BE2C (cell line): ENCODE results near the gene CACNG7.
A peak's percentile ranks its signal among the peaks of the same experiment; 100 is the strongest.

Experiments
- DNase-seq: peaks from one replicate; pipeline ENCODE4 v3.0.0-alpha.2; 2020
- H3K27me3 ChIP-seq: fragments of 250-450 bp; sonication (Bioruptor Pico); 2 replicates; pipeline ENCODE4 v1.5.1; 2020; ENCODE audit warnings: mild to moderate bottlenecking
- H3K36me3 ChIP-seq: fragments of 250-450 bp; sonication (Bioruptor Pico); 2 replicates; pipeline ENCODE4 v1.5.1; 2020; ENCODE audit warnings: mild to moderate bottlenecking
- H3K4me1 ChIP-seq: fragments of 250-450 bp; sonication (Bioruptor Pico); 2 replicates; pipeline ENCODE4 v1.5.1; 2020
- H3K4me3 ChIP-seq: 2 replicates; pipeline ENCODE4 v1.5.1; 2011; ENCODE audit warnings: low read depth, low read length
- H3K9me3 ChIP-seq: fragments of 250-450 bp; sonication (Bioruptor Pico); 2 replicates; pipeline ENCODE4 v1.5.1; 2020
- TF ChIP-seq, protein P1 (sequence below): IDR thresholded peaks from 2 replicates; pipeline ENCODE4 v1.5.1; 2012; ENCODE audit warnings: mild to moderate bottlenecking, low read depth, low read length

The CACNG7 gene

DNA sequence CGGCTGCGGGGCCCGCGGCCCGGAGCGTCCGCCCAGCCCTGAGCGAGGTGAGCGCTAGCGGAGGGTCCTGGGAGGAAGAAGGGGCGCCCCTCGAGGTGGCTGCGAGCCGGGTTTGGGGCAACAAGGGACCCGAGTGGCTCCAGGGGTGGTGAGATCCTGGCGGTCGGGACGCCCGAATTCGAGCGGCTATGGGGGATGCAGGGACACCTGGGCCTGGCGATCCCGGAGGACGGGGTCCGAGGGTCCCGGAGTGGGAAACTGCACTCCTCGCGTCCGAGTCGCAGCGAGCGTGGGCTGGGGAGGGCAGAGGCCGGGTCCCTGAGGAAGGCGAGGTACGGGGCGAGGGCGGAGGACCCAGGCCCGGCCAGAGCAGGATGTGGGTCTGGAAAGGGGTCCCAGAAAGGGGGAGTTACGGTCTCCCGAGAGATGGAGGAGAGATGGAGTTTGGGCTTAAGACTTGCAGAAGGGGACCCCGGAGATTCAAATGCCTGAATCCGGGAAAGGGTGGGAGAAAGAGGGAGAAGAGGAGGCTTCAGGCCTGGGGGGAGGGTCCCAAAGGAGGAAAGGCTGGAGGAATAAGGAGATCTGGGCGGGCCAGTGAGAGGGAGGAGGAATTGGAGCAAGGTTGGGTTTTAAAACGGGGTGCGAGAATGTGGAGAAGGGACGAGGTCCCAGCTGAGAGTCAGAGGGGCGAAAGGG is 542 bp downstream of the CACNG7 start:
- H3K27me3 ChIP-seq = peaks cover 59% of the 10 kb centered on the region
- no peaks in the 10 kb centered on the region for H3K36me3 ChIP-seq
- H3K9me3 ChIP-seq = no peaks in the 10 kb centered on the region
- H3K4me3 ChIP-seq = peak overlapping the region; percentile 24; the same call in 1 of the 2 replicates
- no peaks in the 10 kb centered on the region for H3K4me1 ChIP-seq
- TF ChIP-seq, protein P1, sequence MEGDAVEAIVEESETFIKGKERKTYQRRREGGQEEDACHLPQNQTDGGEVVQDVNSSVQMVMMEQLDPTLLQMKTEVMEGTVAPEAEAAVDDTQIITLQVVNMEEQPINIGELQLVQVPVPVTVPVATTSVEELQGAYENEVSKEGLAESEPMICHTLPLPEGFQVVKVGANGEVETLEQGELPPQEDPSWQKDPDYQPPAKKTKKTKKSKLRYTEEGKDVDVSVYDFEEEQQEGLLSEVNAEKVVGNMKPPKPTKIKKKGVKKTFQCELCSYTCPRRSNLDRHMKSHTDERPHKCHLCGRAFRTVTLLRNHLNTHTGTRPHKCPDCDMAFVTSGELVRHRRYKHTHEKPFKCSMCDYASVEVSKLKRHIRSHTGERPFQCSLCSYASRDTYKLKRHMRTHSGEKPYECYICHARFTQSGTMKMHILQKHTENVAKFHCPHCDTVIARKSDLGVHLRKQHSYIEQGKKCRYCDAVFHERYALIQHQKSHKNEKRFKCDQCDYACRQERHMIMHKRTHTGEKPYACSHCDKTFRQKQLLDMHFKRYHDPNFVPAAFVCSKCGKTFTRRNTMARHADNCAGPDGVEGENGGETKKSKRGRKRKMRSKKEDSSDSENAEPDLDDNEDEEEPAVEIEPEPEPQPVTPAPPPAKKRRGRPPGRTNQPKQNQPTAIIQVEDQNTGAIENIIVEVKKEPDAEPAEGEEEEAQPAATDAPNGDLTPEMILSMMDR = no peak
- DNase-seq = no peak

DNA sequence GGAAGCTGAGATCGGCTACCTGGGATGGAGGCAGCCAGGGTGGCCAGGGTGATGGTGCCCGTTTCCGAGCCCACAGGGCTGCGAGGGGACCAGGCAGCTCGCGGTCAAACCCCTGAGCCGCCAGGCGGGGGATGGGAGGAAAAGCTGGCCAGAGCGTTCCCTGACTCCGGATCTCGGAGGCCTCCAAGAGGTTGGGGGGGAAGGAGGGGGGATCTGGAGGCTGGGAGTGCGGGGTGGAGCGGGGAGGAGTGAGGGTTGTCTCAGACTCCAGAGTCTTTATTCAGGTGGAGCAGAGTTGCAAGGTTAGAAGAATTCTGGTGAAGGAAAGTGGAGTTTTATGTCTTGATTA is 1.1 kb downstream of the CACNG7 start:
- Histone ChIP-seq H3K27me3 (peaks cover 54% of the 10 kb centered on the region), H3K9me3 (no peaks in the 10 kb centered on the region)
- no peak for DNase-seq

DNA sequence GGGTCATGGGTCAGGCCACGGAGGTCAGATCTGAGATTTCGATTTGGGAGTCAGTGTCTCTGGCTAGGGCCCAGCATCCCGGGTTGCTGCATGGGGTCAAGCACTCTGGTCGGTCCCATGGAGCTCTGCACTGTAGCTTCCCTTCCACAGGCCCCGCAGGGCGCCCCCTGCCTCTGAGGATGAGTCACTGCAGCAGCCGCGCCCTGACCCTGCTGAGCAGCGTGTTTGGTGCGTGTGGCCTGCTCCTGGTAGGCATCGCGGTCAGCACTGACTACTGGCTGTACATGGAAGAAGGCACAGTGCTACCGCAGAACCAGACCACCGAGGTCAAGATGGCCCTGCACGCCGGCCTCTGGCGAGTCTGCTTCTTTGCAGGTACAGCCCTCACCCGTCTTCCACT is 3.6 kb downstream of the CACNG7 start:
- peaks cover 36% of the 10 kb centered on the region for H3K27me3 ChIP-seq
- no peak overlapping the region for H3K4me3 ChIP-seq
- TF ChIP-seq, protein P1 = peak; percentile 27
- no peaks in the 10 kb centered on the region for H3K4me1 ChIP-seq
- H3K9me3 ChIP-seq = no peaks in the 10 kb centered on the region
- H3K36me3 ChIP-seq = no peaks in the 10 kb centered on the region
- no peak for DNase-seq

More for the DNA sequence above, 1.1 kb downstream of the CACNG7 start:
- no peak overlapping the region for H3K4me3 ChIP-seq
- TF ChIP-seq, protein P1 = no peak
- no peaks in the 10 kb centered on the region for H3K36me3 ChIP-seq
- H3K4me1 ChIP-seq = no peaks in the 10 kb centered on the region

DNA sequence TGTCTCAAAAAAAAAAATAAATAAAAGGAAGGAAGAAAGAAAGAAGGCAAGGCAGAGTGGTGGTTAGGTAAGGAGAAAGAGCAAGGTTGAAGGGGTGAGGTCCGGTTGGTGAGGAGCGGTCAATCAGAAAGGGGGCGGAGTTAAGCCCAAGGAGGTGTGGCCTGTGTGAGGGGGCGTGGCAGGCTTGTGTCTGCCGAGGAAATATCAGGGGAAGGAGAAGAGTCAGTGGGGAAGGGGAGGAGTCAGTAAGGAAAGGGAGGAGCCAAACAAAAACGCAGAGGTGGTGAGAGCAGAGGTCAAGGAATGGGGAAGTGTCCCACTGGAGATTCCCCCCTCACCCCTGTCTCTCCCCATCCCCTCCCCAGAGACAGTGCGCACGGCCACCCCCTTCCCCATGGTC is 5.9 kb downstream of the CACNG7 start:
- TF ChIP-seq, protein P1 = no peak
- H3K27me3 ChIP-seq = peaks cover 15% of the 10 kb centered on the region
- DNase-seq = no peak

DNA sequence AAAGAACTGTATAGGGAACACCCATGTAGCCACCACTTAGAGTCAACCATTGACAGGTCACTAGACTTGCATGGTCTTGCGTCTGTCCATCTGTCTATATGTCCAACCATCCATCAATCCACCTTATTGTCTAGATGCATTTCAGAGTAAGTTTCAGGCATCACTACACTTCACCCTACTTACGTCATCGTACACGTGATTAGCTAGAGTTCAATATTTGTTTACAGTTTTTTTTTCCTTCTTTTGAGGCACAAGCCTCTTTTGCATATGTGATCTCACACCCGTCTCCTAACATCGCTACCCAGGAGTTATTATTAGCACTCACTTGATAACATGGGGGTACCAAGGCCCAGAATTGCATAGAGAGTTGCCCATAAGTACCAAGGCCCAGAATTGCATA is 6.9 kb downstream of the CACNG7 start:
- Histone ChIP-seq H3K27me3 (peaks cover 5% of the 10 kb centered on the region), H3K9me3 (no peaks in the 10 kb centered on the region), H3K4me1 (no peaks in the 10 kb centered on the region), H3K4me3 (no peak overlapping the region), H3K36me3 (no peaks in the 10 kb centered on the region)
- no peak for DNase-seq
- TF ChIP-seq, protein P1 = no peak

More for the DNA sequence above, 5.9 kb downstream of the CACNG7 start:
- Histone ChIP-seq H3K36me3 (no peaks in the 10 kb centered on the region), H3K4me3 (no peak overlapping the region), H3K9me3 (no peaks in the 10 kb centered on the region), H3K4me1 (no peaks in the 10 kb centered on the region)

DNA sequence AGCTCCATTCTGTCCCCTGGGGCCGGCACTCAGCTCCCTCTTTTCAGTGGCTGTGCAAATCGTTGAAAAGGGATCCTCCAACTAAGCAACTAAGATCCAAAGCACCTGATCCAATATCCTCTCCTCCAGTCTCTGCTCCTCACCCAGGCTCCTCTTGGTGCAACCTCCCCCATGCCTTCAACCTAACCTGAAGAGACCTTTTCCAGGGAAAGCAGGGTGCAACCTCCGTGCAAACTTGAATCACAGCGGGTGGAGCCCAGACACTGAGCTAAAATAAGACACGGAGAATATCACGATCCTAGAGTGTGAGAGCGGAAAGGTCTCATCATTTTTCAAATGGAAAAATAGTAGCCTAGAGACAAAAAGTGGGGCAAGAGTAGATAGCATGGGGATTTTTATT is 8.3 kb downstream of the CACNG7 start:
- no peak overlapping the region for H3K4me3 ChIP-seq
- TF ChIP-seq, protein P1 = no peak
- no peaks in the 10 kb centered on the region for H3K4me1 ChIP-seq
- DNase-seq = no peak
- no peaks in the 10 kb centered on the region for H3K9me3 ChIP-seq
- no peaks in the 10 kb centered on the region for H3K36me3 ChIP-seq
- no peaks in the 10 kb centered on the region for H3K27me3 ChIP-seq
